Tibial artery (tissue), 4 donors: ENCODE results near the gene GNA12.

Experiments
- DNase-seq, 2 donors: peaks; one replicate each; pipeline ENCODE4 v3.0.0-alpha.2; 2019
- H3K27ac ChIP-seq, 2 donors: fragments of 200-600 bp; sonication (generic) in 1 of 2; 1 replicate in 1 of 2; 2 replicates in 1 of 2; pipeline ENCODE4 v1.5.1; 2018 to 2019; ENCODE audit warnings: mild to moderate bottlenecking in 1 of 2
- H3K27me3 ChIP-seq, 2 donors: fragments of 200-600 bp; sonication (generic) in 1 of 2; one replicate each; pipeline versions ENCODE4 v1.5.1 to v1.6.0; 2016 to 2019
- H3K36me3 ChIP-seq, 3 donors: fragments of 200-600 bp; sonication (generic) in 2 of 3; one replicate each; pipeline ENCODE4 v1.5.1; 2016 to 2019; ENCODE audit warnings: mild to moderate bottlenecking in 2 of 3
- H3K4me1 ChIP-seq, 4 donors: fragments of 200-600 bp; sonication (generic) in 2 of 4; 1 replicate in 3 of 4; 2 replicates in 1 of 4; pipeline ENCODE4 v1.5.1; 2016 to 2019
- H3K4me3 ChIP-seq, 2 donors: fragments of 200-600 bp; sonication (generic) in 1 of 2; 1 replicate in 1 of 2; 2 replicates in 1 of 2; pipeline ENCODE4 v1.5.1; 2018 to 2019; ENCODE audit warnings: mild to moderate bottlenecking in 2 of 2
- H3K9me3 ChIP-seq, 3 donors: fragments of 200-600 bp; sonication (generic) in 1 of 3; one replicate each; pipeline ENCODE4 v1.5.1; 2016 to 2019
- intact Hi-C: fragments of 100-400 bp; cut with DNase I; formaldehyde crosslinking; loops from one replicate; pipeline ENCODE4 v1.15.0; 2023; ENCODE audit warnings: low total_unique reads
- TF ChIP-seq, protein P1 (sequence below), 2 experiments: fragments of 200-600 bp in 1 of 2; fragments of 450-650 bp in 1 of 2; IDR thresholded peaks; one replicate each; pipeline ENCODE4 v1.5.1; 2017 to 2019; ENCODE audit warnings: antibody characterized with exemption in 2 of 2, mild to moderate bottlenecking in 1 of 2, moderate library complexity in 1 of 2

Gene GNA12

DNA sequence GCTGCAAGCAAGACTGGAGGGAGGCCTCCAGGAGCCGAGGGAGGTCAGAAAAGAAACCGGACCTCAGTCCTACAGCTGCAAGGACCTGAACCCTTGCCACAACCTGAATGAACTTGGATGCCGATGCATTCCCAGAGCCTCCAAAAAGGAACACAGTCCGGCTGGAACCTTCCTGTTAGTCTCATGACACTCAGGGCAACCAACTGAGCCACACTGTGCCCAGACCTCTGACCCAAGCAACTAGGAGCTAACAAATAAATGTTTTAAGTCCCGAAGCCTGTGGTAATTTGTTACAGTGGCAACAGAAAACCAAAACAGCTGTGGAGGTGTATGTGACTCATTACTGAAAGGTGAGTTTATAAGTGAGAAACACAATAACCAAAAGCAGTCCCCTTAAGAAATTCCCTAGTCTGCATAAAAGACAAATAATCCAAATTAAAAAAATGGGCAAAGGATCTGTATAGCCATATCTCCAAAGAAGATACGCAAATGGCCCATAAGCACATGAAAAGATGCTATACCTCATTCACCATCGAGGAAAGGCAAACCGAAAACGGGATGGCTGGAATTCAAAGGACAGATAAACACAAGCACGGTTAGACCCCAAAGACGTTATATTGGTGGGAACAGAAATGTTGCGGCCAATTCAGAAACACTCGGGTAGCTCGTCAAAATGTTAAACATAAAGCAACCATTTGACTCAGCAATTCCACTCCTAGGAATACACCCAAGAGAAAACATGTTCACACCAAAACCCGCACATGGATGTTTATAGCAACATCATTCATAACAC lies 24.8 kb downstream of the GNA12 start:
- no peak overlapping the region for H3K4me3 ChIP-seq
- intact Hi-C loops: no loop called here
- TF ChIP-seq, protein P1, sequence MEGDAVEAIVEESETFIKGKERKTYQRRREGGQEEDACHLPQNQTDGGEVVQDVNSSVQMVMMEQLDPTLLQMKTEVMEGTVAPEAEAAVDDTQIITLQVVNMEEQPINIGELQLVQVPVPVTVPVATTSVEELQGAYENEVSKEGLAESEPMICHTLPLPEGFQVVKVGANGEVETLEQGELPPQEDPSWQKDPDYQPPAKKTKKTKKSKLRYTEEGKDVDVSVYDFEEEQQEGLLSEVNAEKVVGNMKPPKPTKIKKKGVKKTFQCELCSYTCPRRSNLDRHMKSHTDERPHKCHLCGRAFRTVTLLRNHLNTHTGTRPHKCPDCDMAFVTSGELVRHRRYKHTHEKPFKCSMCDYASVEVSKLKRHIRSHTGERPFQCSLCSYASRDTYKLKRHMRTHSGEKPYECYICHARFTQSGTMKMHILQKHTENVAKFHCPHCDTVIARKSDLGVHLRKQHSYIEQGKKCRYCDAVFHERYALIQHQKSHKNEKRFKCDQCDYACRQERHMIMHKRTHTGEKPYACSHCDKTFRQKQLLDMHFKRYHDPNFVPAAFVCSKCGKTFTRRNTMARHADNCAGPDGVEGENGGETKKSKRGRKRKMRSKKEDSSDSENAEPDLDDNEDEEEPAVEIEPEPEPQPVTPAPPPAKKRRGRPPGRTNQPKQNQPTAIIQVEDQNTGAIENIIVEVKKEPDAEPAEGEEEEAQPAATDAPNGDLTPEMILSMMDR (IDR thresholded peaks at IDR 0.05): no peak
- H3K36me3 ChIP-seq: no peaks in the 10 kb centered on the region
- DNase-seq: no peak
- H3K27me3 ChIP-seq: no peaks in the 10 kb centered on the region
- no peaks in the 10 kb centered on the region for H3K9me3 ChIP-seq
- H3K27ac ChIP-seq: peak overlapping the region in 1 of 2 donors; percentile 49
- peaks cover 0 to 74% (median 24%) of the 10 kb centered on the region in 4 donors for H3K4me1 ChIP-seq

DNA sequence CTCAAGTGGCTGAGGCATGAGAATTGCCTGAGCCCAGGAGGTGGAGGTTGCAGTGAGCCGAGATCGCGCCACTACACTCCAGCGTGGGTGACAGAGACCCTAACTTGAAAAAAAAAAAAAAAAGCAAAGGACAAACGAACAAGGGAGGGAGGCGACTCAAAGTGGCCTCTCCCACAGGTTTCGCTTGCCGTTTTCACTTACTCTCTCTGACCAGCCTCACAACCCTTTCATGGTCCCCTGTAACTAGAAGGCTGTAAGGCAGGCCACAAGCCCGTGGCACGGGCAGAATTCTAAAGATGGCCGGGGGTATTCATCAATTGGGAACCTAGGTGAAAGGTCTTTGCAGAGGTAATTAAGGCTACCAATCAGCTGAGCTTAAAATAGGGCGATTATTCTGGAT lies 25.5 kb downstream of the GNA12 start:
- Histone ChIP-seq H3K4me1 (peaks cover 0 to 67% (median 23%) of the 10 kb centered on the region in 4 donors), H3K27ac (no peak overlapping the region), H3K27me3 (no peaks in the 10 kb centered on the region), H3K9me3 (no peaks in the 10 kb centered on the region), H3K4me3 (no peak overlapping the region), H3K36me3 (no peaks in the 10 kb centered on the region)
- TF ChIP-seq, protein P1 (IDR thresholded peaks at IDR 0.05): no peak
- no peak for DNase-seq
- intact Hi-C loops: no loop called here

DNA sequence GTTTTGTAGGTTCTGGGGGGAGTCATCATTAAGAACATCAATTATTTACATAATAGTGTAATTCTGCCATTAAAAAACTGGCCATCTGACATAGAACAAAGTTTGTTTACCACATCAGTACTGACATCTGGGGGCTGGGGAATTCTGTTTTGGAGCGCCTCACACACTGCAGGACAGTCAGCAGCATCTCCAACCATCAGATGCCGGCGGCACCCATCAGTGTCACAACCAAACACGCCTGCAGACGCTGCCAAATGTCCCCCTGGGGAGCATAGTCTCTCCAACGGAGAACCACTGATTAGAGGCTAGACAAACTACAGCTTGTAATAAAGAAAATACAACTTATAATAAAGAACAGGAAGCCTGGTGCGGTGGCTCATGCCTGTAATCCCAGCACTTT lies 26.0 kb downstream of the GNA12 start:
- Histone ChIP-seq H3K4me3 (no peak overlapping the region), H3K36me3 (no peaks in the 10 kb centered on the region), H3K27ac (no peak overlapping the region), H3K9me3 (no peaks in the 10 kb centered on the region), H3K4me1 (peaks cover 0 to 67% (median 21%) of the 10 kb centered on the region in 4 donors), H3K27me3 (no peaks in the 10 kb centered on the region)
- DNase-seq: no peak
- TF ChIP-seq, protein P1 (IDR thresholded peaks at IDR 0.05): no peak
- intact Hi-C loops: no loop called here

DNA sequence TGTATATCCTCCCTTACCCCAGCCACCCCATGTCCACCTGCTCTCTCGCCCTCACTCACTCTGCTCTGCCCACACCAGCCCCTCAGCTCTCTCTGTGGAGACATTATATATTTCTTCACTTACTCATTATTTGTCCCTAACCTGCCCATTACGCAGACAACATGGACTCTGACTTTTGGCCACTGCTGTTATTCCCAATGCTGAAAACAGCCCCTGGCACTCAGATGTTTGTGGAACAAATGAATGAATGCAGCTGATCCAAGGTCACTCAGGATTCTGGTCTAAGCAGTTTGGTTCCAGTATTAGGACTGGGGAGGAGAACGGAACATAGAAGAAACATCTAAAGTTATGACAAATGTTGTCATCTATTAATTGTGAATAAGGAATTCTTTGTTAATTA lies 26.7 kb downstream of the GNA12 start:
- no peaks in the 10 kb centered on the region for H3K9me3 ChIP-seq
- intact Hi-C loops: no loop called here
- H3K27me3 ChIP-seq: no peaks in the 10 kb centered on the region
- TF ChIP-seq, protein P1 (IDR thresholded peaks at IDR 0.05): no peak
- no peak overlapping the region for H3K4me3 ChIP-seq
- H3K4me1 ChIP-seq: peaks cover 0 to 67% (median 18%) of the 10 kb centered on the region in 4 donors
- no peak for DNase-seq
- no peaks in the 10 kb centered on the region for H3K36me3 ChIP-seq
- H3K27ac ChIP-seq: no peak overlapping the region

DNA sequence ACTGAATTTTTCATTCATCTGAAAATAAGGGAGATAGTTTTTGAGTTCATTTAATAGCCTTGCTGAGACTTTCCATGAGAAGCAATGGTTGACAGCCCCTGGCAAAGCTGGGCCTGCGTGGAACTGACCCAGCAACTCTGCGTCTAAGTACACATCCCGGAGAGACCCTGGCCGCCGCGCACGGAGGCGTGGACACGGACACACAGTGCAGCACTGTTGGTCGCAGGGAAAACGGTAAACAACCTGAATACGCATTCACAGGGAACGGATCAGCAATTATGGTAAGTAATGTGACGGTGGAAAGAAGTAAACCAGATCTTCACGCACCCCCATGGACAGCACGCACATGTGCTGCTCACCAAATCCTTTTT lies 28.2 kb downstream of the GNA12 start:
- Histone ChIP-seq H3K36me3 (no peaks in the 10 kb centered on the region), H3K4me1 (peaks cover 0 to 65% (median 24%) of the 10 kb centered on the region in 4 donors), H3K4me3 (no peak overlapping the region), H3K27me3 (no peaks in the 10 kb centered on the region), H3K27ac (no peak overlapping the region), H3K9me3 (no peaks in the 10 kb centered on the region)
- TF ChIP-seq, protein P1 (IDR thresholded peaks at IDR 0.05): no peak
- DNase-seq: no peak
- intact Hi-C loops: no loop called here
